ENCODE results near the gene PLBD1.

Gene PLBD1

DNA sequence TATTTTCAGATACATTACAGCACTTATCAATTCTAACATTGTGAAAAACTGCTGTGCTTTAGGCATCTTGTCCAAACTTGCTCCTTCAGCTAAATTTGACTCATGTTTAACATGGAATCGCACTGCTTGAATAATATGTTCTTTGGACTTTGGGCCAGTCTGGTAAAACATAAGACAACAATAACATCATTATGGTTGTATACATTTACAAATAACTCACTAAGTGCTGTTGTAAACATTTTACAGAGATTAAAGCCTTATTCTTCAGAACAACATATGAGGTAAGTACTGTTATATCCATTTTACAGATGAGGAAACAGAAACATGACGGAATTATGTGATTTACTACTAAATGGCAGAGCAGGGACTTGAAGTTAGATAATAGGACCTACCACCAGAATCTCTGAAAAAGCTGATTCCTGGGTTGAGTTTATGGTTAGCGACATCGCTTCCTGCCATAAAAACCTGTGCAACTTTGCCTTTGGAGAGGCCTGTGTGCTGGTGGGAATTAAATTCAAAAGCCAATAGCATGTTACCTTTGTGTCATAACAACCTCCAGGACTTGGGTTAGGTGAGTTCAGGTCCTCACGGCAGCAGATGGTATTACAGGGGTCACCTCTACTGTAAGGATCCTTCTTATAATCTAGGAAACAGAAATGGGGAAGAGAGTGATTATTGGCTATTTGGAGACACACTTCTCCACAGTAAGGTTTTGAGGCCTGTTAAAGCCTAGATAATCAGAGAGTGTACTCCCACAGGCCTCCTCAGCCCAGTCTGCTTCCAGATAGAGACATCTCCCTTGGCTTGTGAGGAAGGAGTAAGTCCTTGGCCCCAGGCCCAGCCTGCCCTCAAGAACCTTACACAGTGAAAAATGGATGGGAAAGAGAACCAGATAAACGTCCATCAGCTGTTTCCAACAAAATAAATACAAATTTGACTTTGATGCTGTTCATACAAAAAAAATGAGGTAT, 61.8 kb downstream of the PLBD1 start:
- DNase-seq (ENCODE audit: low read depth), result no peak

DNA sequence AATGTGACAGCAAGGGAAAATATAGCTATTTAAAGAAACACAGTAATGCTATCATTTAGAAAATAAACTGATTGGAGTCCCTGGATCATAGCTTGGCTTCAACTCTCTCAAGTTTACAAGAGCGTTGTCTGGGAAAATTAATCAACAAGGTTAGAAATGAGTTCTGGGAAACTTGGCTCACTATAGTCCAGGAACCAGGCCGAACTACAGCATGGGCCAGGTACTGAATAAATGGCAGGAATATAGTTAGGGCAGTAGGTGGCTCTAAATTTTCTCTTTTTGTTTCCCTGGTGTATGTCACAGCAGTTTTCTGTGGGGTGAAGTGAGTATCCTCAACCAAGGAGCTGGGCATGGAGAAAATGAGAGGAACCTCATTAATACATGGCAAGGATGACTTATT, 72.4 kb downstream of the PLBD1 start:
- DNase-seq (ENCODE audit: low read depth), result no peak

GRCh38 chr12:14482886-14483285, 84.8 kb downstream of the PLBD1 start:
- no peak for DNase-seq (ENCODE audit: low read depth)

GRCh38 chr12:14482361-14482760, 85.3 kb downstream of the PLBD1 start:
- DNase-seq (ENCODE audit: low read depth), result no peak

DNA sequence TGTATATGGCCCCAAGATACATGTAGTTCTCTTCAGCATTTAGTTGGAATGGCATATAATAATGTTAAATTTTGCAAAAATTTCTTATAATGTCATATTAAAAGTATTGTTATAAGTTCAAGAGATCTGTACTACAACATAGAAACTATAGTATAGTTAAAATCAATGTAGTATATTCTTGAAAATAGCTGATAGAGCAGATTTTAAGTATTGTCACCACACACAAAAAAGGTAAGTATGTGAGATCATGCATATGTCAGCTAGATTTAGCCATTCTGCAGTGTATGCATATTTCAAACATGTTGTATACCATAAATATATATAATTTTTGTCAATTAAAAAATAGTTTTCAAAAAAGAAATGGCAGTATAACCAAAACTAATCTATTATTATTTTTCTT, 86.5 kb downstream of the PLBD1 start:
- no peak for DNase-seq (ENCODE audit: low read depth)

DNA sequence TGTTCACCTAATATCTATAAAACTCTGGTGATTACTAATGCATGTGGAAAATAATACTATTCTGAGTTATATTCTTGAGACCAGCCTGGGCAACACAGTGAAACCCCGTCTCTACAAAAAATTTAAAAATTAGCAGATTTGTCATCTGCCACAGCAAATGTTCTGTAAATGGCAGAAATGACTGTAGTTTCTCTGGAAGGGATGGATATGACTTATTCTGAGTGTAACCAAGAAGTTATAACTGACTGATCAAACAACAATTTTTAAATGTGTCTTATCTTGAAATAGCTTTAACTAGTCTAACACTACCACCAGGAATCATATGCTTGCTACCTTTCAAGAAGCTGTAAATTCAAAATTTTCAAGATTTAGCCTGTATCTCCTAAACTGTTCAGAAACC, 88.7 kb downstream of the PLBD1 start:
- DNase-seq (ENCODE audit: low read depth), result no peak

DNA sequence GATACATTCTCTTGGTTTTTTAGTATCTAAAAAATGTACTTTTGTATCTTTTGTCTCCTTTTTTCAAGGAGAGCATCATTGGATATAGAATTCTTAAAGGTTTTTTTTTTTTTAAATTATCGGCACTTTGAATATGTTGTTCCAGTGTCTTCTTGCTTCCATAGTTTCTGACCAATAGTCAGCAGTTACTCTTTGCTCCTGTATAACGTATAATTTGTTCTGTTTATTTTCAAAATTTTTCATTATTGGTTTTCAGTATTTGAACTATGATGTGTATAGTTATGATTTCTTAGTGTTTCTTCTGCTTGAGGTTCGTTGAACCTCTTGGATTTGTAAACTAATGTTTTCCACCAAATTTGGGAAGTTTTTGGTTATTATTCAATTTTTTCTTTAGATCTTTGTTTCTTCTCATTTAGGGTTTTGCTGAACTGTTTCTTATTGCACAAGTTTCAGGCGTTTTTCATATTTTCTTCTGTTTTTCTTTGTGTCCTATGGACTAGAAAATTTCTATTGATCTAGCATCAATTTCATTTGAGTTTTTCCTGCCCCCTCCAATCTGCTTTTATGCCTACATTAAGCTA, 93.9 kb downstream of the PLBD1 start:
- no peak for DNase-seq (ENCODE audit: low read depth)

GRCh38 chr12:14471497-14471896, 96.2 kb downstream of the PLBD1 start:
- DNase-seq (ENCODE audit: low read depth), result no peak

GRCh38 chr12:14460212-14460841, 107.4 kb downstream of the PLBD1 start:
- no peak for DNase-seq (ENCODE audit: low read depth)

- DNase-seq (ENCODE audit: low read depth), result no peak
Measured at GRCh38 chr12:14454098-14454907, 113.4 kb downstream of the PLBD1 start.
